HepG2 (cell line): ENCODE measurements around the gene SLC25A11. TPM values are rescaled to one million over a fixed set of nuclear protein-coding genes. Genes with fewer than 3 reads are reported as not detected.

Source experiments
- ATAC-seq: fragments of 200-7000 bp; cut with Tn5 transposase; 3 replicates; pipeline ENCODE4 v1.9.1; 2020; ENCODE audit warnings: mild to moderate bottlenecking, moderate library complexity
- BruUV-seq: library from RNA; stranded (reverse); fragments of 400-500 nt; replicated peaks from 2 replicates; lab custom pipeline; 2021; lab: Mats Ljungman, UMichigan
- CTCF ChIA-PET: fragments of 300-600 bp; formaldehyde crosslinking; extraction: SDS; loops from one replicate; lab custom pipeline; 2021; ENCODE audit warnings: low total read pairs, inconsistent platforms, low intra/inter-chr PET ratio; lab: Yijun Ruan, JAX
- POLR2A ChIA-PET: fragments of 350-600 bp; sonication (Branson Sonifier 250); formaldehyde crosslinking; loops from one replicate; lab custom pipeline; 2020; ENCODE audit warnings: antibody characterized with exemption, inconsistent platforms; lab: Yijun Ruan, JAX
- DNase-seq: peaks from one replicate; pipeline ENCODE4 v3.0.0-alpha.2; 2015; ENCODE audit warnings: low spot score
- FAIRE-seq: peaks from 3 replicates; lab custom pipeline; 2011; peaks lifted over from hg19 to GRCh38; lab: Jason Lieb, UNC
- H2AFZ ChIP-seq: one replicate; pipeline ENCODE4 v1.6.1; 2011; ENCODE audit warnings: low read length, inconsistent platforms
- H3K27ac ChIP-seq: fragments of 300-600 bp; 3 replicates; pipeline ENCODE4 v1.8.0; 2011; ENCODE audit warnings: mixed run types, mild to moderate bottlenecking, mixed read lengths, low read length, inconsistent platforms; ENCODE audit not compliant: insufficient read depth; ENCODE audit errors: extremely low read length
- H3K27me3 ChIP-seq, 2 experiments: fragments of 200-600 bp in 1 of 2; 2 replicates in 1 of 2; 3 replicates in 1 of 2; pipeline versions ENCODE4 v1.6.0 to v1.8.0; 2011; ENCODE audit warnings: low read length in 2 of 2, mild to moderate bottlenecking in 2 of 2, moderate library complexity in 2 of 2, inconsistent platforms in 1 of 2; ENCODE audit not compliant: insufficient read depth in 2 of 2, control insufficient read depth in 1 of 2
- H3K36me3 ChIP-seq, 2 experiments: fragments of 200-600 bp in 1 of 2; replicated peaks in 1 of 2; 2 replicates in 1 of 2; 3 replicates in 1 of 2; pipeline versions ENCODE4 v1.5.1 to v1.8.0; 2011; ENCODE audit warnings: low read length in 2 of 2, inconsistent platforms in 1 of 2; ENCODE audit not compliant: insufficient read depth in 2 of 2, control insufficient read depth in 1 of 2
- H3K4me1 ChIP-seq: 2 replicates; pipeline ENCODE4 v1.5.1; 2012; ENCODE audit warnings: low read length, inconsistent platforms; ENCODE audit not compliant: insufficient read depth
- H3K4me2 ChIP-seq: 2 replicates; pipeline ENCODE4 v1.6.0; 2011; ENCODE audit warnings: low read depth, low read length, inconsistent platforms
- H3K4me3 ChIP-seq, 3 experiments: fragments of 200-600 bp in 1 of 3; sonication (generic), shearing (Covaris generic) in 1 of 3; replicated peaks in 1 of 3; 2 replicates each; pipeline ENCODE4 v1.5.1; 2011 to 2016; ENCODE audit warnings: low read length in 3 of 3, inconsistent platforms in 2 of 3, low read depth in 2 of 3, mild to moderate bottlenecking in 2 of 3, control low read depth in 1 of 3, mixed read lengths in 1 of 3; ENCODE audit not compliant: insufficient read depth in 1 of 3
- H3K79me2 ChIP-seq: one replicate; pipeline ENCODE4 v1.6.1; 2011; ENCODE audit warnings: low read length, inconsistent platforms; ENCODE audit not compliant: insufficient read depth
- H3K9ac ChIP-seq: 2 replicates; pipeline ENCODE4 v1.6.0; 2011; ENCODE audit warnings: mild to moderate bottlenecking, low read depth, low read length, inconsistent platforms; ENCODE audit not compliant: insufficient read depth
- H3K9me3 ChIP-seq: 2 replicates; pipeline ENCODE4 v1.5.1; 2012; ENCODE audit warnings: mild to moderate bottlenecking, low read length
- H4K20me1 ChIP-seq: 2 replicates; pipeline ENCODE4 v1.6.0; 2011; ENCODE audit warnings: inconsistent platforms, mild to moderate bottlenecking, low read length, moderate library complexity; ENCODE audit not compliant: insufficient read depth
- ARID4A ChIP-seq: sonication (generic); formaldehyde crosslinking; IDR thresholded peaks from 2 replicates; pipeline ENCODE4 v1.5.0; 2020; ENCODE audit warnings: mild to moderate bottlenecking, missing genetic modification reagents, borderline replicate concordance
- FUBP1 ChIP-seq: sonication (generic); formaldehyde crosslinking; IDR thresholded peaks from 2 replicates; pipeline ENCODE4 v1.5.1; 2020; ENCODE audit warnings: missing genetic modification reagents, mild to moderate bottlenecking, borderline replicate concordance
- MED1 ChIP-seq: sonication (generic); formaldehyde crosslinking; IDR thresholded peaks from 2 replicates; pipeline ENCODE4 v1.4.0; 2020; ENCODE audit warnings: missing genetic modification reagents
- MIER2 ChIP-seq: IDR thresholded peaks from 2 replicates; pipeline ENCODE4 v1.6.1; 2016; ENCODE audit warnings: missing biosample characterization, missing genetic modification reagents
- MYNN ChIP-seq: sonication (generic); formaldehyde crosslinking; IDR thresholded peaks from 2 replicates; pipeline ENCODE4 v1.4.0; 2020; ENCODE audit warnings: mild to moderate bottlenecking, low read depth, missing genetic modification reagents
- PITX1 ChIP-seq: sonication (generic); formaldehyde crosslinking; IDR thresholded peaks from 2 replicates; pipeline ENCODE4 v1.5.1; 2020; ENCODE audit warnings: mild to moderate bottlenecking, missing genetic modification reagents
- ZNF101 ChIP-seq: sonication (generic); formaldehyde crosslinking; IDR thresholded peaks from 2 replicates; pipeline ENCODE4 v1.4.0; 2020; ENCODE audit warnings: mild to moderate bottlenecking, low read depth, missing genetic modification reagents, borderline replicate concordance
- ZNF224 ChIP-seq: sonication (generic); formaldehyde crosslinking; IDR thresholded peaks from 2 replicates; pipeline ENCODE4 v1.5.0; 2020; ENCODE audit warnings: mild to moderate bottlenecking, missing genetic modification reagents
- ZNF614 ChIP-seq: IDR thresholded peaks from 2 replicates; pipeline ENCODE4 v1.6.1; 2018; ENCODE audit warnings: missing biosample characterization, missing genetic modification reagents, inconsistent platforms, borderline replicate concordance
- ZSCAN31 ChIP-seq: sonication (generic); formaldehyde crosslinking; IDR thresholded peaks from 2 replicates; pipeline ENCODE4 v1.5.0; 2020; ENCODE audit warnings: low read depth, mild to moderate bottlenecking, missing genetic modification reagents
- ZSCAN5A ChIP-seq: sonication (generic); formaldehyde crosslinking; IDR thresholded peaks from 2 replicates; pipeline ENCODE4 v1.8.0; 2022; ENCODE audit warnings: mild to moderate bottlenecking, missing genetic modification reagents, borderline replicate concordance
- WGBS: methylation state at CpG from one replicate; pipeline ENCODE4 v1.1.6; 2017; ENCODE audit warnings: low lambda C conversion rate; 5-methylcytosine and 5-hydroxymethylcytosine counted together
- in situ Hi-C: cut with HindIII; loops from 2 replicates; pipeline ENCODE4 v1.10.0; 2017; ENCODE audit warnings: low pct_unique_long_range_greater_than_20kb; ENCODE audit not compliant: extremely low pct_ligation_motif_present
- intact Hi-C: fragments of 100-400 bp; cut with micrococcal nuclease; formaldehyde crosslinking; loops from one replicate; pipeline ENCODE4 v1.10.0; 2022; ENCODE audit not compliant: unreplicated experiment
- polyA plus RNA-seq, 8 experiments: library from polyadenylated mRNA; depleted of rRNA in 3 of 8; stranded (reverse) in 7 of 8; unstranded in 1 of 8; fragments of >200 nt; fragmentation: Illumina TruSeq in 4 of 8; extraction: Trizol in 4 of 8; gene quantifications; 2 replicates each; pipeline versions ENCODE4 v1.2.1 to v1.2.3, GENCODE V29; 2011 to 2016; ENCODE audit warnings: low read depth in 4 of 8, missing spikeins in 1 of 8, mixed read lengths in 1 of 8; ENCODE audit not compliant: insufficient read depth in 1 of 8
- total RNA-seq, 5 experiments: library from RNA; depleted of rRNA; stranded (reverse); fragments of >200 nt; fragmentation: Illumina TruSeq; extraction: Trizol; gene quantifications; 2 replicates each; pipeline ENCODE4 v1.2.3, GENCODE V29; 2016; ENCODE audit warnings: low read depth in 1 of 5

The SLC25A11 gene
- total and polyA plus RNA-seq, 2 of the 13 experiments (the other 11 are each of a cell fraction or from before 2014, with no cell fraction given), result 35.4 to 47.2 TPM

- TF ChIP-seq FUBP1 (no peak), ZNF101 (no peak), MED1 (CRISPR knock-in tag) (peak; percentile 44; the same call in 1 of the 2 replicates)
Measured at GRCh38 chr17:4939796-4940554, at the start of gene SLC25A11, which contains the start of gene RNF167 (continued).

- intact Hi-C loops, result loop anchor here (2.0 kb wide), 1 partner anchor 75 kb away; no protein-coding TSS in a partner anchor
- TF ChIP-seq ZNF224 (0 out of 2 replicates have a peak, but pooled peaks have one; percentile 7), ZSCAN5A (peak; percentile 7; the same call in 1 of the 2 replicates), MIER2 (CRISPR knock-in tag) (no peak), ARID4A (CRISPR knock-in tag) (no peak), PITX1 (CRISPR knock-in tag) (0 out of 2 replicates have a peak, but pooled peaks have one; percentile 6), ZNF614 (CRISPR knock-in tag) (peak; percentile 1; the same call in 1 of the 2 replicates), ZSCAN31 (CRISPR knock-in tag) (0 out of 2 replicates have a peak, but pooled peaks have one; percentile 21), MYNN (CRISPR knock-in tag) (0 out of 2 replicates have a peak, but pooled peaks have one; percentile 6)
Measured at GRCh38 chr17:4987767-4988567, 48.1 kb upstream of the SLC25A11 start.

More at GRCh38 chr17:4987767-4988567, 48.1 kb upstream of the SLC25A11 start:
- ChIA-PET CTCF (interaction anchor here (2.0 kb wide), 1 partner anchor 78 kb away, joined by 7 read pairs; no protein-coding TSS in a partner anchor), POLR2A (interaction anchor here (1.1 to 5.6 kb wide), 6 partner anchors 9 to 68 kb away, joined by 4 to 78 read pairs (median 8); partner anchors contain the start of genes INCA1, KIF1C, RNF167 and SLC25A11)
- Histone ChIP-seq H3K4me2 (peak overlapping the region; percentile 94), H3K4me3 (peak overlapping the region; percentile 80 to 87 (median 84)), H3K4me1 (peaks cover 30% of the 10 kb centered on the region), H3K9ac (peak overlapping the region; percentile 70), H3K36me3 (no peaks in the 10 kb centered on the region; a peak in 1 of 5 replicates), H2AFZ (no peak overlapping the region), H3K79me2 (no peaks in the 10 kb centered on the region), H3K9me3 (no peaks in the 10 kb centered on the region), H3K27ac (peak overlapping the region; percentile 5), H4K20me1 (no peaks in the 10 kb centered on the region), H3K27me3 (no peaks in the 10 kb centered on the region)
- in situ Hi-C loops, result no loop called here
- FAIRE-seq (no peak), DNase-seq (no peak), ATAC-seq (no peak)
- 60% methylated on average over 21 of the region's 30 CpGs for WGBS
- BruUV-seq, result TSS peak; percentile 75
